Fibroblast of villous mesenchyme (primary cell): ENCODE measurements around the gene CPTP. TPM values are rescaled to one million over a fixed set of nuclear protein-coding genes. Genes with fewer than 3 reads are reported as not detected.
A peak's percentile ranks its signal among the peaks of the same experiment; 100 is the strongest.

Experiments used
- DNase-seq: peaks from one replicate; pipeline ENCODE4 v3.0.0-alpha.2; 2010; ENCODE audit warnings: low read depth
- H3K4me3 ChIP-seq: 2 replicates; pipeline ENCODE4 v1.5.1; 2011; ENCODE audit warnings: low read depth, mild to moderate bottlenecking, low read length
- CTCF ChIP-seq: IDR thresholded peaks from 2 replicates; pipeline ENCODE4 v1.5.1; 2012; ENCODE audit warnings: low read depth, mild to moderate bottlenecking, low read length; ENCODE audit not compliant: insufficient read depth
- total RNA-seq: library from RNA; depleted of rRNA; stranded (reverse); fragments of >200 nt; gene quantifications from 2 replicates; pipeline ENCODE4 v1.2.3, GENCODE V29; 2012

Gene CPTP
- total RNA-seq, 1 donor = 11.7 TPM

- peak overlapping the region; percentile 89 for H3K4me3 ChIP-seq
- no peak for TF ChIP-seq CTCF
- no peak for DNase-seq
These were observed 31.7 kb downstream of the CPTP start for GRCh38 chr1:1356166-1356795.

- peak; percentile 32 for DNase-seq
- TF ChIP-seq CTCF = no peak
- H3K4me3 ChIP-seq = peak overlapping the region; percentile 89
These were observed 32.3 kb downstream of the CPTP start for GRCh38 chr1:1356796-1357401.

- H3K4me3 ChIP-seq = peak overlapping the region; percentile 89
- DNase-seq = peak; percentile 40
These were observed 33.4 kb downstream of the CPTP start for GRCh38 chr1:1357871-1358432.

GRCh38 chr1:1358433-1359271, 34.0 kb downstream of the CPTP start, which contains the start of gene MXRA8:
TSS of gene MXRA8 (minus strand) at chr1:1358555. CDS start at chr1:1358504, 51 bp downstream.
- DNase-seq = peak; percentile 94
- no peak for TF ChIP-seq CTCF
- H3K4me3 ChIP-seq = peak within 1 kb of the TSS; percentile 89

More at GRCh38 chr1:1357871-1358432, 33.4 kb downstream of the CPTP start:
- no peak for TF ChIP-seq CTCF

- peak; percentile 79 for DNase-seq
- no peak for TF ChIP-seq CTCF
- peak overlapping the region; percentile 89 for H3K4me3 ChIP-seq
These were observed 34.7 kb downstream of the CPTP start for GRCh38 chr1:1359308-1359663.

- peak; percentile 64 for DNase-seq
- peak overlapping the region; percentile 6 for H3K4me3 ChIP-seq
- TF ChIP-seq CTCF = no peak
These were observed 35.3 kb downstream of the CPTP start for GRCh38 chr1:1359664-1360468.
